ENCODE results near the gene TBRG4.
"Not testable (repeated sequence)": the region's sequence is repeated elsewhere in the genome, so short reads cannot be mapped to it uniquely, and the experiment has no call there.

The TBRG4 gene

GRCh38 chr7:45117582-45117981, 6.1 kb upstream of the TBRG4 start:
- DNase-seq (ENCODE audit: low spot score) = no peak

- no peak for DNase-seq (ENCODE audit: low spot score)
Observed at GRCh38 chr7:45116048-45116447, 4.6 kb upstream of the TBRG4 start.

GRCh38 chr7:45114926-45115325, 3.4 kb upstream of the TBRG4 start:
- no peak for DNase-seq (ENCODE audit: low spot score)

DNA sequence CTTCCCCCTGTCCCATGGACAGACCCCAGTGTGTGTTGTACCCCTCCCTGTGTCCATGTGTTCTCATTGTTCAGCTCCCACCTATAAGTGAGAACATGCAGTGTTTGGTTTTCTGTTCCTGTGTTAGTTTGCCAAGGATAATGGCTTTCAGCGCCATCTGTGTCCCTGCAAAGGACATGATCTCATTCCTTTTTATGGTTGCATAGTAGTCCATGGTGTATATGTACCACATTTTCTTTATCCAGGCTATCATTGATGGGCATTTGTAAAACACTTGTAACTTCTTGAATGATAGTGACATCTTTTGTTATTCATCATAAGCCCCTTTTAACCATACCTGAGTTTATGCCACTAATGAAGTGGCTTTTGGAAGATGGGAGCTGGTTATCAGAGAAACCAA, 2.8 kb upstream of the TBRG4 start:
- not testable (repeated sequence) for DNase-seq (ENCODE audit: low spot score)

DNA sequence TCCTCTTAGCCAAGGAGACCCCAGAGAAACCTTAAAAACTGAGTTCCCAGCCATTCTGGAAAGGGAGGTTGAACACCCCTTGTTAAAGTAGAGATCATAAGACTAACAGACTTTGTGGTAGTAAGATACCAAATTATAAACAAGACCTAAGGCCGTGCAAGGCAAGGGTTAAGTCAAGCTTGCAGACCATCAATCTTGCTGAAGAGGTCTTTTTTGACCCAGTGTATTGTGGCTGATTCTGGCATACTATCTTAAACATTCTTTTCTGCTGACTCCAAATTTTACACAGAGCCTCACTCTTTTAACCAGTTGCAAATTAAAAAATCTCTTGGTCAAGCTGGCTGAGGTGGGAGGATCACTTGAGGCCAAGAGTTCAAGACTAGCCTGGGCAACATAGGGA, 1.2 kb upstream of the TBRG4 start:
- DNase-seq (ENCODE audit: low spot score) = no peak

GRCh38 chr7:45108863-45109262, 2.6 kb downstream of the TBRG4 start:
- no peak for DNase-seq (ENCODE audit: low spot score)

- no peak for DNase-seq (ENCODE audit: low spot score)
Observed at GRCh38 chr7:45107356-45107755, 4.1 kb downstream of the TBRG4 start.

DNA sequence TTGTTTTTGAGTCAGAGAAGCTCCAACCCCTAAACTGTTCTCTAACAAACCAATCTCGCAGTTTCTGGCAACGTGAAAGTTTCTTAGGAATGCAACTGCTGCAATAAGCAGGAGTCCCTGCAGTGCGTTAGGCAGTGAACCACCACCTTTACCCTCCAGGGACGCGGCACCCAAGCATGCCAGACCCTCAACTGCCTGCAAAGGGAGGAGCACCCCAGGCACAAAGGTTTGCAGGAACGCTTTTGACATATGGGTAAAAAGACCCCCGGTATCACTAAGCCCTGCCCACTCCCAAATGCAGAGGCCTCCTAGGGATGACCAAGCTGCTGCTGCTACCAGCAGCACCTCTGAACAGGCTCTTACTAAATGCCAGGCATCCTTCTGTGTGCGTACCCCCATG, 4.7 kb downstream of the TBRG4 start:
- DNase-seq (ENCODE audit: low spot score) = no peak

DNA sequence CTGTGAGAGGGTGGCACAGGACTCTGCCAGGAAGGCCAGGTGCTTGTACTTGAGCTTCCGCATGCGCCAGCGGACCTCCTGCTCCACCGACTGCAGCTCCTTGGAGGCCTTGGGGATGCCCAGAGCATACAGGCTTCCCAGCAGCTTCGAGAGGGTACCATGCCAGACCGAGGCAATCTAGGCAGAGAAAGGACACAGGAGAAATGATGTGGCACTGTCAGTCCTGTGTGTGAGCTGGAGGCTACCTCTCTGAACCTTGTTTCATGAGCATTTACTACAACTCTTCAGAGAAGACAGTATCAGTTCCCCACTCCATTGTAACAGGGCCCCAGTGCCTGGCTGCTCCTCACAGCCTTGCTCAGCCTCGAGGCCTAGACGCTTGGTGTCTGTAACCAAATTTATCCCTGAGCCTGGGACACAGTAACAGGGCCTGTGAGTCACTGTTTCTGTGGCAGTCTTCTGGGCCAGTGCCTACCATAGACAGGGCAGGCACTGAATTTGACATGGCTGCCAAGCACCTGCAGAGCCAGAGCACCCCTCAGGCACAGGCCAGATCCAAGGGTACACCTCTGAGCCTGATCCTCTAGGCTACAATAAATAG, 5.8 kb downstream of the TBRG4 start:
- no peak for DNase-seq (ENCODE audit: low spot score)

GRCh38 chr7:45104844-45105587, 6.5 kb downstream of the TBRG4 start:
- DNase-seq (ENCODE audit: low spot score) = no peak

DNA sequence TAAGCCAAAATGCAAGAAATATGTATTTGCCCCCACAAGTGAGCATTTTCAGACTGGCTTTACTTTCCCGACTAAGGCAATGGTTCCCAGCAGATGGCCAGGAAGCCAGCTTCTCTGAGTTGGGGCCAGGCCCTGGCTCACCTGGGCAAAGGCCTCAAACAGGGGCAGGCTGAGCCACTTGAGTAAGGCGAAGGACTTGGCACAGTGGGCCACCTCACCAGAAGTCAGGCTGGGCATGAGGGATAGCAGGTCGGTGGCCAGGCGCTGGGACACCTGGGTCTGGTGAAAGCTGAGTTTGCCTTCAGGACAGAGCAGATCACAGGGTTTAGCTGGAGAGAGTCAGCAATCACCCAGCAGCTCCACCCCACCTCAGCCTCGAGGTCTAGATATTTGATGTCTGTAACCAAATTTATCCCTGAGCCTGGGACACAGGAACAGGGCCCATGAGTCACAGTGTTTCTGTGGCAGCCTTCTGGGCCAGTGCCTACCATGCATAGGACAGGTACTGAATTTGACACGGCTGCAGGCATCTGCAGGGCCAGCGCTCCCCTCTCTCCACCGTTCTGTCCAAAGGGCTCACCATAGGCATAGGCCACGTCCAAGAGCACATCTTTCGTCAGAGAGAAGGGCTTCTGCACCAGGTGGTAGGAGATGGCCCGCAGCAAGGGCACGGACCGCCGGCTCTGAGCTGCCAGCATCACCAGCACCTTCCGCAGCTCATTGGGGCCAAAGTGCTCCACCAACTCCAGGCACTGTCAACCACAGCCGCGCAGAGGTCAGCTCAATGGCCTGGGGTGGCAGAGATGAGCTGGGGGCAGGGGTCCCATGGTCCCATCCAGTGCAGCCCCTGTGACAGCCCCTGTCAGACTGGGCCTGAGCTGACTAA, 7.3 kb downstream of the TBRG4 start:
- no peak for DNase-seq (ENCODE audit: low spot score)

DNA sequence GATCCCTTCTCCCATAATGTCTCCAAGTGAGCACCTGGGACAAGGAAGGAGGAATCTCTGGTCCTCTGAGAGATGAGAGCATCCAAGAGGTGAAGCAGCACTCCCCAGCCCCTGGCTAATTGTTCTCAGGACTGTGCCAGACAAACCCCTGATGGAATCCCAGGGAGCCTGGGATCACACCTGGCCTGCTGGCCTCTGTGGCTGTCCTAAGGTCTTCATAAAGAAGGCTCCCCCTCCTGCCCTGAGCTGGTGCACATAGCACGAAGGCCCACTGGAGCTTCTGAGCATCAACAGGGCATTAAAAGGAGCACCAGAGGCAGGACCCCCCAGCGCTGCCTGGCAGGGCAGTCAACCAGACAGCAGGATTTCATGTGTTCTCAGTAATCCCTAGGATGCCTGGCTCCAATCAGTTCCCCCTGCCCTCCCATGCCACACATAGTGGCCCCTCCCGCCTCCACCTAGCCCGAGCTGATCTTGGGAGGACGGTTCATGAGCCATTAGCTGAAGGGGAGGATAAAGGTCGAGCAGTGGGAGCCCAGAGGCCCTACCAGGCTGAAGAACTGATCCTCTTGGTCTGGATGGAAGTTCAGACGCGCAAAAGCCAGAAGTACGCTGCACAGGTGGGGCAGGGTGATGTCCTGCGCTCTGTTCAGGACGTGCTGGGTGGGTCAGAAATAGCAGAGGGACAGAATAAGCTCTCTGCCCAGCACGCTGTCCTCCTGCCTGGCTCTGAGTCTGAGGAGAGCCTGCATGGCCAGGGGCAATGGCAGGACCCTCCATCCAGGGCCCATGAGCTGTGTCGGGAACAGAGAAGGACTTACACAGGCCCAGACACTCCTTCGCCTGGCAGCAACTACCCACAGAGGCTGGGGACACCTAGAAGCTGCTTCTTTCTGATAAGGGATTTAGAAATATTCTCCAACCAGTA, 8.4 kb downstream of the TBRG4 start:
- DNase-seq (ENCODE audit: low spot score) = no peak

- DNase-seq (ENCODE audit: low spot score) = no peak
Observed at GRCh38 chr7:45101748-45102147, 9.7 kb downstream of the TBRG4 start.

GRCh38 chr7:45100761-45101480, 10.6 kb downstream of the TBRG4 start:
- no peak for DNase-seq (ENCODE audit: low spot score)

DNA sequence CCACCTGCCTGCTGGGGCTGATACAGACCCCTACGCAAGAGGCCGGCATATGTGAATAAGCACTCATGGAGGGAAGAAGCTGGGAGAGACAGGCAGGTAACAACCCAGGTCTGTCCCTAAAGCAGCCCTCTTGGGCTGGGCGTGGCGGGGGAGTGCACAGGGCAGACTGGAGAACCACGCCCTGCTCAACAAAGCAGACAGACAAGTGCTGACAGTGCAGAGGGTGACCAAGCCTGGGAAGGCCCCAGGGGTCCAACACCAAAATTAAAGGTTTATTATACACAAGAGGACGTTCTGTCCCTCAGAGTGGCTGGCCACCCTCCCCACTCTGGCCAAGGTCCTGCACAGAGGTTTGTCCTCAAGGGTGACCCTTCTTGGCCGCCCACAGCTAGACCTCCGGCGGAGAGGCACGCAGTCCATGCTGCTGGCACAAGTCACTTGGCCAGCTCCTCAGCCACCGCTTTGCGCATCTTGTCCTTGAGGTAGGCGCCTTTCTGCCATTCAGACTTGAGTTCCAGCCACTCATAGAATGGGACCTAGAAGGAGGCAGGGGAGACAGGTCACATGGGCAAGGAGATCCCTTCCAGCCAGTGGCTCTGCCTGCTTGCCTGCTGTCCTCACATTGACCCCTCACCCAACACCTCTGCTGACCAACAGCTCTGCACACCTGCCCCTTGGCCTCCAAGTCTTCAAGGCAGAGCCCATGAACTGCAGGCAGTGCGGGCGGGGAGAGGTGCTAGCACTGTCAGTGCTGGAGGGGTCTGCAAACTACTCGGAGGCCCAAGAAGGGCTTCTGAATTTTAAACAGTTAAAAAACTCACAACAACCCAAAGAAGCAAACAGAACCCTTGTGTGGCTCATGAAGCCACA, 11.4 kb downstream of the TBRG4 start:
- DNase-seq (ENCODE audit: low spot score) = no peak

DNA sequence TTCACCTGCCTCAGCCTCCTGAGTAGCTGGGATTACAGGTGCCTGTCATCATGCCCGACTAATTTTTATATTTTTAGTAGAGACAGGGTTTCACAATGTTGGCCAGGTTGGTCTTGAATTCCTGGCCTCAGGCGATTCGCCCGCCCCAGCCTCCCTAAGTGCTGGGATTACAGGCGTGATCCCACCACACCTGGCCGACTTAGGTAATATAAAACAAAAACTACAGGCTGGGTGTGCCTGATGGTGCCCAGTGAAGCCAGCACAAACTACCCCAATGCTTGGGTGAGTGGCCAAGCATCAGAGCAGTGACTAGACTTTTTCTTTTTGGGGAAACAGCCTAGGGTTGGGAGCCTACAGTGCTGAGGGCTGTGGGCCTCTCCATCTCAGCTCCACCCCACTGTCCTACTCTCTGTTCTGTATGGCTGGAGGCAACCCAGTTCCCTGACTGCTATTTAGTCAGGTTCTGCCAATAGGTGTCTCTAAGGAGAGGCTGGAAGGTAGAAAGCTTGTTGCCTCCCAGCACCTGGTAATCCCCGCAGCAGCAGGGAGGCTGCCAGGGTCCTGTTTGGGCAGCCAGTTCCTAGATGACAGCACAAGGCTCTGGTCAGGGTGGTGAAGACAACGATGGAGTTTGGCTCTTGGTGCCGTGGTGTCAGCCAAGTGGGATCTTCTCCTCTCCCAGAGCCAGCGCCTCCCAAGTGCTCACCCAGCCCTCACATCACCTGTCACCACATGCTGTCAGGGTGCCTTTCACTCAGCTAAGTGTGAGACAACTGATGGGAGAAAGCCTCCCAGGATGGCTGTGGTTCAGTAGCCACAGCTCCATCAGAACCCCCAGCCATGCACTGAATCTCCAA, 12.3 kb downstream of the TBRG4 start:
- no peak for DNase-seq (ENCODE audit: low spot score)

- DNase-seq (ENCODE audit: low spot score) = no peak
Observed at GRCh38 chr7:45092931-45093235, 18.6 kb downstream of the TBRG4 start.

DNA sequence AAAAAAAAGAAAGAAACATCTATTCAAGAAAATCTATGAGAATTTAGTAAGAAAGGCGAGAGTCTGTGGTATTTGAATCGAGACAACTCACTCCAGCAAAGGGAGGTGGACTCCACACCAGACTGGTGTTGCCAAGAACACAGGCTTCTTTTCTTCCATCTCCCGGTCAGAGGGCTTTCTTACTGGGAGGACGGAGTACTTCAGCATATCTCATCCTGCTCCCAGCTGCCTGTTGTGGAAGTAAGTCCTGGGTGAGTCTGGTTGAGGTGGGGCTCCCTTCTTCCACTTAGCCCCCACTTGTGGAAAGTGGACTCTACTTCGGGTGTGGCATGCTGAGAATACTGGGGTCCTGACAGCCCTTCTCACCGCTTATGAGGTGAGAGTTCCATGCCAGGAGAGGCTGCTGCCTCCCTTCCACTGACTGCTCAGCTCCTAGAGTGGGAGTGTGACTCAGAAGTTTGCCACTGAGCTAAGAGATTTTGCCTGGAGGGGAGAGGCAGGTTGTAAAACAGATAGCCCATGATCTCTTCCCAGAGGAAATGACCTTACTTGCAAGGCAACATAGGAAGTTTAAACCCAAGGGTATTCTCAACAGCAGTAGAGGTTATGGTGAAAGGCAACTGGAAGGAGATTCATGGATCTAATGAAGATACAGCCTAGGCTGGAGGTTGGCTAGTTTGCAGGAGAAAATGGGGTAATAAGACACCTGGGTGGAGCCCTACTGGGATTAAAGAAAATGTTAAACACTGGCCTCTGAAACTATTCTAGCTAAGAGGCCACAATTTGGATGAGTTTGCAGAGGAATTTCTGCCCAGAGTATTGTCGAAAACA, 19.2 kb downstream of the TBRG4 start:
- peak; percentile 54 for DNase-seq (ENCODE audit: low spot score)

Measured in SW480 (cell line).